GM18520 (cell line): Measurements from ENCODE around the gene IGDCC3.

Experiments used
- ATAC-seq: cut with Tn5 transposase; IDR thresholded peaks from one replicate; pipeline ENCODE4 v1.9.1; 2021; ENCODE audit not compliant: unreplicated experiment

The IGDCC3 gene

GRCh38 chr15:65344214-65344913 lies 33.4 kb downstream of the IGDCC3 start:
- no peak for ATAC-seq

DNA sequence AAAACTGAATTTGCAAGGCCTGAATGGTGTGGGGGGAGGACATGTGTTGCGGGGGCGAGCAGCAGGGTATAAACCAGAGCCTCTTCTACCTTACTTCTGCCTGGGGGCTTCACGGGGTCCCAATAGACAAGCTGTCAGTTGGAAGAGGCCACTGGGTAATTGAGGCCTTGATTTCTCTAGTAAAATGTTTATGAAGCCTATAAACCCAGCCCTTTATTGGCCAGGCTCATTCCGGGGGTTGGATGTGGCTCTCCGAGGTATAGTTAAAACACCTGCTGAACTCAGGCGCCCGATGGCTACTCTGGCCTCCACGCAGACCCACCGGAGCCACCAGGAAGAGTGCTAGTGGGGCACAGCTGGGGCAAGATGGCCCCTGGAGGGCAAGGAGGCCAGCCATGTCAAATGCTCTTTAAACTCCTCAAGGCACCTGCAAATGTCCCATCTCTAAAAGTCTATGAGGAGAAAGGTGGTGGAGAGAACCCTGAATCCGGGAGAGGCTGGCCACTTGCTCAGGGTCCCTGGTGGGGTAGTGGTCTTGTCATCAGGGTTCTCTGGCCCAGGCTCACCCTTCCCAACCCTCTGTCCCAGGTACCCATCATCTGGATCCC lies 34.3 kb downstream of the IGDCC3 start:
- ATAC-seq: no peak

DNA sequence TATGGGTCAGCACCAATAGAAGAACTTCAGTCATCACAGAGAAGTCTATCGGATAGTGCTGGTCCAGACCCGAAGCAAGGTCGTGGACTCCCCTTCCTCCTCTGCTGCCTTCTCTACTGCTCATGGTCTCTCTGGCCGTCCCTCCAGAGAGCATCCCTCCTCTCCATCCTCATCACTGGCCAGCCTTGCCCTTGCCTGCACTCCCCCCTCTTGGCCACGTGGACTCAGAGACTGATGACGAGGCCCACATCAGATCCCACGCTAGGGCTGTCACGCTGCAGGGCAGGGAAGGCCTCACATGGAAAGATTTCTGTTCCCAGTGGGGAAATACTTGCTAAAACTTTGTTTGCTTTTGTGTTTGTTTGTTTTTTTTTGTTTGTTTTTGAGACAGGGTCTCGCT lies 35.3 kb downstream of the IGDCC3 start:
- no peak for ATAC-seq

- no peak for ATAC-seq
Measured at GRCh38 chr15:65339920-65340319, 37.9 kb downstream of the IGDCC3 start.

- ATAC-seq: no peak
Measured at GRCh38 chr15:65339416-65339815, 38.4 kb downstream of the IGDCC3 start.

DNA sequence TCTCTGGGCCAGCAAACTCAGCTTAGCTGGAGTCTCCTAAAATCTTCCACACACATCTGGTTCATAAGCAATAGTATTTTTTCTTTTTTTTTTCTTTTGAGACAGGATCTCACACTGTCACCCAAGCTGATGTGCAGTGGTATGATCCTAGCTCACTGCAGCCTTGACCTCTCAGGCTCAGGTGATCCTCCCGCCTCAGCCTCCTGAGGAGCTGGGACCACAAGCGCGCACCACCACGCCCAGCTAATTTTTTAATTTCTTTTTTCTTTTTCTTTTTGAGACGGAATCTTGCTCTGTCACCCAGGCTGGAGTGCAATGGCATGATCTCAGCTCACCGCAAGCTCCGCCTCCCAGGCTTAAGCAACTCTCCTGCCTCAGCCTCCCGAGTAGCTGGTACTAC lies 39.0 kb downstream of the IGDCC3 start:
- ATAC-seq: no peak

DNA sequence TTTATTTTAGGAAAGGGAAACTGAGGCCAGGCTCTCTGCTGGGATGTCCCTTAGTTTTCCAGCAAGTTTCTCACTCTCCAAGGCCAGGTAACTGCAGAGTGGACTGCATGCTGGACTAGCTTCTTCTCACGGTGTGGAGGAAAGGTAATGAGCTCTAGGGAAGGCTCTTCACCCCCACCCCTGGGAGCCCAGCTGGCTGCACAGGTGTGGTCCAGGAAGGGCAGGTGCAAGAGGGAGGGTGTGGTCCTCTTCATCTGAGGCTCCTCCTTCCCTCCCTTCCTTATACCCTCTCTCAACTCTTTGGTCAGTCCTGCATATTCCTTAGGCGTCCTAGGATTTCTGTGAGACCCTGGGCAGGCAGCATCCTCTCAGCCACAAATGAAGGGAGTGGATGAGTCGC lies 39.4 kb downstream of the IGDCC3 start:
- ATAC-seq: no peak

DNA sequence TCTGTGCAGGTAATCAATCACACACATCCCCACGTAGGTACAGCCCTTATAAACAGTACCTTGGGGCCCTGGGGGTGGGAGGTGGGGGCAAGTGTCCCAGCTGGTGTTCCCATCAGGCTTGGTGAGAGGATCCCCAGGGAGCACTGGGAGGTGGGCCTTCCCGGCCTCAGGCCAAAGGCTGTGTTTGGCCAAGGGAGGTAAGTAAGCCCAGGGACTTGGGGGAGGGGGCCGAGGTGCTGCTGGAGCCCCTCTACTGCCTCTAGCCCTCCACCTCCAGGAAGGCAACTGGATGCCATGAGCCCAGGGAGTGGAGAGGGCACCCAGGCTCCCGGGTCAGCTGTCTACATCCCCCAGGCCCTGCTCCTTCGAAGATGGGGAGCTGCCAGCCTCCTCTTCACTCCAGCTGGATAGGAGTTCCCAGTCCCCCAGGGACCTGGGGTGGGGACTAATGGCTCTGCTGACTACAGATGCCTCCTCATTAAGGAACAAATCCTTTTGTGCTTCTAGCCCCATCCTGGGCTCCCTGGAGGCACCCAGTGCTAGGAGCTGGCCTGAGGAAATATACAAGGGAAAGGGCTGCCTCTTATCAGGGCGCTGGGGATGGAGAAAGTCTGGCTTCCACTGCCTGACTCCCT lies 40.2 kb downstream of the IGDCC3 start:
- no peak for ATAC-seq

GRCh38 chr15:65336493-65337435 lies 41.0 kb downstream of the IGDCC3 start:
- no peak for ATAC-seq

- no peak for ATAC-seq
Measured at GRCh38 chr15:65335278-65336055, 42.3 kb downstream of the IGDCC3 start.

DNA sequence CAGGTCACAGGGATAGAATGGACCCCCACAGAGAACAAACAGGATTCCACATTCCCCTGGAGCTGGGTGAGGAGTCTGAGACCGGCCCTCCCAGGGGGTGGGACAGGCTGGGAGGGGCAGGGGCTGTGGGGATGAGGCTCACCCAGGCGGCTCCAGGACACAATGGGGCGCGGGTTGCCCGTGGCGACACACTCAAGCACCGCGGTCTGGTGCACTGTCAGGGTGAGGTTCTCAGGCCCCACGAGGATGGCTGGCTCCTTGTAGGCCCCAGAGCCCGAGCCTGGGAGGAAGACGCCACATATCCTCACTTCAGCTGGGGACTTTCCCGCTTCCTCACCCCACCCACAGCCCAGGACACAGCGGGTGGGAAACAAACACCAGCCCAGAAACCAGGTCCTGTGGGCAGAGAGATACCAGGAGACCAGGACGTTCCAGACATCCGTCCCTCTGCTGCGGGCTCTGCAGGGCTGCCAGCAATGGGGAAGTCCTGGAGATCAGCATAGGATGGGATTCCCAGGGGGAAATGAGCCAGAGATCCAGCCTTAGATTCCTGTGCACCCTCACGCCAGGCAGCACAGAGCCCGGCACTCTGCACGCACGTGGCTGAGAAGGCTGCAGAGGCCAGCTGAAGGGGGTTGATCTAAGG lies 43.1 kb downstream of the IGDCC3 start:
- ATAC-seq: no peak

GRCh38 chr15:65333856-65334255 lies 43.9 kb downstream of the IGDCC3 start:
- no peak for ATAC-seq

- no peak for ATAC-seq
Measured at GRCh38 chr15:65333148-65333820, 44.5 kb downstream of the IGDCC3 start.

GRCh38 chr15:65332391-65333147 lies 45.2 kb downstream of the IGDCC3 start:
- no peak for ATAC-seq

DNA sequence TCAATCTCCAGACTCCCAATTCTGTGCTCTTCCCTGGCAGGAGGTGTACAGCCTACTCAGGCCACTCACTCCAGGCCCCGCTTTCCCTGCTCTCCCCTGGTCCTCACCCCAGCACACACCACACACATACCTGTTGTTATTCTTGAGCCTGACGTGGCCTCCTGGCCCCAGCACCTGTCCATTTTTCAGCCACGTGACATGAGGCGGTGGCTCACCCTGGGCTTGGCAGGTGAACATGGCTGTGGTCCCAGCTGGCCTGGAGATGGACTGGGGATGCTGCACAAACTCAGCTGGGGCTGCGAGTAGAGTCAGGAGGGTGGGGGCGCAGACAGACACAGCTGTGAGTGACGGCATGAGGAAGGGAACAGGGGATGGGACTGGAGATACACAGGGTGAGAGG lies 46.0 kb downstream of the IGDCC3 start:
- no peak for ATAC-seq

GRCh38 chr15:65330934-65331645 lies 46.7 kb downstream of the IGDCC3 start:
- ATAC-seq: no peak

DNA sequence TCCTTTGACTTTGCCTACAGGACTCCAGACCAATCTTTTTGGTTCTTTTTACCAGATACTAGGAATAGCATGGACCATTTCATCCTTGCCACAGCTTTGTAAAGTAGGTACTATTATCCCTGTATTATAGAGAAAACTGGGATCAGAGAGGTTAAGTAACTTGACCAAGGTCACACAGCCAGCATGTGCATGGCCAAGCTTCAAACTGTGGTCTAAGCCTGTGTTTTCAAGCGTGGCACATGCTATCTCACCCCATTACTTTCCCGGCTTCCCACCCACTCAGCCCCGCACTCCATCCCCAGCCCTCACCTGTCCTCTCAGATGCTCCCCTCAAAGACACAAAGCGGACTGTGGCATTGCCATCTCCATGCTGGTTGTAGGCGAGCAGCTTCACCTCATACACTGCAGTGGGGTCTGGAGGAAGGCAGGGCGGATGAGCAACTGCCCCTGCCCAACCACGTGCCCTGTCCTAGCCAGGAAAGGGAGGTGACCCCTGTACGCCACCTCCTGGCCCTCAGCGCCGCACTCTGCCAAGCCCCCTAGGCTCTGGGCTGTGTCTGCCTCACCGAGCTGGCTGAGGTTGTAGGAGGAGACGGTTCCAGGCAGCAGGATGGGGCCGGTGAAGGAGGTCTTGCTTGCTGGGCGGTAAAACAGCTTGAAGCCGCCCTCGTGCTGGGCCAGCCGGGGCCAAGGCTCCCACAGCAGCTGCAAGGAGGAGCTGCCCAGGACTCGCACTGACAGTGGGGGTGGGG lies 47.6 kb downstream of the IGDCC3 start:
- ATAC-seq: no peak
